ENCODE results near the gene SORCS1.

Gene SORCS1

DNA sequence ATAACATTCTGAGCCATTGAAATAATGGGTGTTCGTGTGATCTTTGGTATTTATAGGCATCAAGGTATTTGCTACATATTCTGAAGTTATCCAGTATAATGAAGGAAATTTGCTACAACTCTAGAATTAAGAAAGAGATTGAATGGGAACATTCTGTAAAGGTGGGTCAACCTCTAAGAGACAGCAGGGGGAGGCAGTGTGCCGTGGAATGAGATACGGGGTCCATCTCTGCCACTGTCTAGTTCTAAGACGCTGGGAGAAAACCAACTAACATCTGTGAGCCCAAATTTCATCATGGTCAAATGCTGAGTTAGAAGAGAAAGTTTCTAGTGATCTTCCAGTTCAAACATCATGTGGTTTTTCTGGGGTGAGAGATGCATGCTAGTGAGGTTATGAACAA is 368.9 kb downstream of the SORCS1 start:
- DNase-seq: no peak

DNA sequence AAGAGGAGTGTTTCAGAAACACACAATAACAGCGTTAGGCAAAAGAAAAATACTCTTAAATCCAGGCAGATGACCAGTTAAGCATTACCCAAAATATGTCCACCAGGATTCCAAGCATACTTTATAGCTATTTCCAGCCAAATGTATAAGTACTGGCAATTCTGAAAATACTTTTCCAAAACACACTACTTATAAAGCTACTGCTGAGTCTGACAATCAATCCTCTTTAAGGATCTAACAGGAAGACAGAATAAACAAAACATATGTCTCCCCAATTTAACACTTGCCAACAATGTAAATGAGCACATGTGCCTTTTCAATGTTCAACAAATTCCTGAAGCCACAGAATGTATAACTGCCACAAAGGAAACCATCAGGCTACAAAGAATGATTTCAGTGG is 370.9 kb downstream of the SORCS1 start:
- no peak for DNase-seq

GRCh38 chr10:106789623-106790022 is 374.9 kb downstream of the SORCS1 start:
- DNase-seq: no peak

GRCh38 chr10:106788982-106789381 is 375.5 kb downstream of the SORCS1 start:
- no peak for DNase-seq

GRCh38 chr10:106785528-106785927 is 379.0 kb downstream of the SORCS1 start:
- no peak for DNase-seq

DNA sequence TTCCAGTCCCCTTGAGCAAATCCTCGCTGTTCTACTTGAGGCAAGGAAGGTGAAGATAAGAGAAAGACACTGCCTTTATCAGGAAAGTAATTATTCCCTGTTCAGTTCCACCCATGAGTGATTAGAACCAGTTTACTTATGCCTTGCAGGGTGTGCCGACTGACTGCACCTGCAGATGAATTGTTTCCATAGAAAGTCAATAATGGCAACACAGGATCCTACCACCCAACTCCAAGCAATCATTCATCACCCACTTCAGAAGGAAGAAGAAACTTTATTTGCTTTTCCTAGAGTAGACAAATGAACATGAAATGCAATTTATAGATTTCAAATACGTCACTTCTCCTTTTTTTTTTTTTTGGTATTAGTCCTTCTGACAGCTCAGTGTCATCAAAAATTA is 383.9 kb downstream of the SORCS1 start:
- no peak for DNase-seq

- no peak for DNase-seq
Measured at GRCh38 chr10:106777841-106778240, 386.7 kb downstream of the SORCS1 start.

- DNase-seq: no peak
Measured at GRCh38 chr10:106775127-106775526, 389.4 kb downstream of the SORCS1 start.

DNA sequence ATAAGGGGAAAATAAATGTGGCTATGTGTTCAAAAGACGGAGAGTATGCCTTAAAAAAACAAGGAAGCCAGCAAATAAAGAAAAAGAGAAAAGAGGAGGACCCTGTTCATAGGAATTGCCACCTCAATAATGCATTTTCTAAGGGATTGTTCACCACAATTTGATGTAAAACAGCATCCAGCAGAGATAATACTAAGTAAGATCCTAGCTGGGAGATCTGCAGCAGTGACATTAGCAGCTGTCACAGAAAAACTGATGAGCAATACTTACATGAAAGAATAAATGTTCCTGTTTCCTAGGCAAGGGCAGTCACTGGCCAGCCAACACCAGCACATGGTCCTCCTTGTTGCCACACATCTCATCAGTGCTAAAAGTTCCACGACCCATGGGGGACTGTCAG is 391.5 kb downstream of the SORCS1 start:
- no peak for DNase-seq

GRCh38 chr10:106771154-106771553 is 393.4 kb downstream of the SORCS1 start:
- no peak for DNase-seq

GRCh38 chr10:106768204-106768603 is 396.3 kb downstream of the SORCS1 start:
- no peak for DNase-seq

DNA sequence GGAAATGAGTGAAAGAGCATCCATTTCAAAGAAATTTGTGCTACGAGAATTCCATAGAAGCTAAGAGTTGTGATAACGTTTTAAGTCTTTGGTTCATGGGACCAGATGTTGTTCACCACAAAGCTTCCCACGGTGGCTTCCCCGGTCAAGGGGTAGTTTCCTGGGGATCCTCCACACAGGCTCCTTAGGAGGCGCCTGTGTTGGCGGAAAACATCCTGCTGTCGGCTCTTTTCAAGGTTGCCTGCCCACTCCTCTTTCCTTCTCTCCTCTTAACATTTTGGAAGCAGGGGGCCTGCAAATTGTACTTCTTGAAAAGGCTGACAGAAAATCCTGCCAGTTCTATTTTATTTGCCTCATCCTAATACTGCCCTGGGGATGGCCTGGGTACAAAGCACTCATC is 398.6 kb downstream of the SORCS1 start:
- no peak for DNase-seq

- DNase-seq: no peak
Measured at GRCh38 chr10:106765241-106765754, 399.2 kb downstream of the SORCS1 start.

GRCh38 chr10:106764360-106764759 is 400.1 kb downstream of the SORCS1 start:
- no peak for DNase-seq

DNA sequence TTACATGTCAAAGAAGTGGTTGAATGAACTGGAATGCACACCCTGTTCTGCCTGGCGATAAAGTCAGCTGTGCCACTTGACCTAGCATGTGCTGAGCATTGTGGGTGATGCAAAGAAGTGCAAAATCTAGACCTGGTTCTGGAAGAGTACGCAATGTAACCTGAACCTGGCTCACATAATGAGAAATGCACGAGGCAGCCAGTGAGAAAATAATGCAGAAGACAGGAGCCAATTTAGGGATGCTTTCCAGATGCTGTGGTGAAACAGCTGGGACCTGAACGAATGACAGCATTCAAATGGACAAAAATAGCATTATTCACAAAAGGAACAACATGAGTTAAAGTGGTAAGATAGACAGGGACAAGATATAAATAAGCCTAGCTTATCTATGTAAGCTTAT is 402.6 kb downstream of the SORCS1 start:
- no peak for DNase-seq

DNA sequence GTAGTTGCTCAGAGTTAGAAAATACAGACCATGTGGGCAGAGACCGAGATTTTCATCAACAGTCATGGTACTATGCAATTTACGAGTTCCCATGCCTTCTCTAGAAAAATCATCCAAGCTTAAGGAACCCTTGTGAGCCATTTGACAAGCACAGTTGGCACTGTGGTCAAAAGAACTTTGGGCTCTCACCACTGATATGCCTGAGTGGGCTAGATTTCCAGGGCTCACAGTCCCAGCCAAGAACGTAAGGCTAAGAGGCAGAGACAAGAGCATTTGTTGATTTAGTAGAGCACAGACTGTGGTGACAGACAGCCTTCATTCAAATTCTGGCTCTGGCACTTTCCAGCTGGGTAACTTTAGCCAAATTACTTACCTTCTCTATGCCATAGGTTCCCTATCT is 407.0 kb downstream of the SORCS1 start:
- DNase-seq: no peak

DNA sequence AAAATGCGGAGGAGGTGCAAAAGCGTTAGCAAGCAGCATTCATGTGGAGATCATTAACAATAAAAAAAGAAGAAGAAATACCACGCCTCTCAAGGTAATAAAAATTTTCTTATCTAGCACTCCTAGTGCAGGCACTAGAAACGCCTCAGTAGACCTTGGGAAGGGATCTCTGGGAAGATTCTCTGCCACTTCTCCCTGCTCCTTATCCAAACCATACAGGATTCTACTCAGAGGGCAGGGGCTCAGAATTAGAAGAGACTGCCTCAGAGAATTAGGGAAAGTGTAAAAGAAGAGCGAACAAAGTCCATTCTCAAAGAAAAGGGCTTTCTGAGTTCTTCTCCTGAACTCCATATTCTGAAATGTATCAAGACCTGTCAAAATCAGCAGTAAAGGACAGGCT is 413.4 kb downstream of the SORCS1 start:
- DNase-seq: no peak

GRCh38 chr10:106746868-106747267 is 417.6 kb downstream of the SORCS1 start:
- no peak for DNase-seq

DNA sequence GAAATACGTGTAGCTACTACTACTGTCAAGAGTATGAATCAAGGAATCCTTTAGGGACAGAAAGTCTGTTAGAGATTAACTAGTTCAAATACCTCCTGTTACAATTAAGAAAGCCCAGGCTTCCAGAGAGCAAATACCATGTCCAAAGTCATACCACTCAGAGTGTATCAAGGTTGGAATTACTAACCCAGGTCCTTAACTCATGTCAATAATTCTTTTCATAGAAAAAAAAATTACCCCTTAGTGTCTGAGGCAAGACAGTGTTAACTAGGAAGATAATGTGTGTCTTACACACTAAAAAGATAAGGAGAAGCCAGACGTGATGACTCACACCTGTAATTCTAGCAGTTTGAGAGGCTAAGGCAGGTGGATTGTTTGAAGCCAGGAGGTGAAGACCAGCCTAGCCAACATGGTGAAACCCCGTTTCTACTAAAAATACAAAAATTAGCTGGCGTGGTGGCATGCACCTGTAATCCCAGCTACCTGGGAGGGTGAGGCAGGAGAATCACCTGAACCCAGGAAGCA is 423.4 kb downstream of the SORCS1 start:
- DNase-seq: no peak

GRCh38 chr10:106740071-106740470 is 424.4 kb downstream of the SORCS1 start:
- DNase-seq: no peak

DNA sequence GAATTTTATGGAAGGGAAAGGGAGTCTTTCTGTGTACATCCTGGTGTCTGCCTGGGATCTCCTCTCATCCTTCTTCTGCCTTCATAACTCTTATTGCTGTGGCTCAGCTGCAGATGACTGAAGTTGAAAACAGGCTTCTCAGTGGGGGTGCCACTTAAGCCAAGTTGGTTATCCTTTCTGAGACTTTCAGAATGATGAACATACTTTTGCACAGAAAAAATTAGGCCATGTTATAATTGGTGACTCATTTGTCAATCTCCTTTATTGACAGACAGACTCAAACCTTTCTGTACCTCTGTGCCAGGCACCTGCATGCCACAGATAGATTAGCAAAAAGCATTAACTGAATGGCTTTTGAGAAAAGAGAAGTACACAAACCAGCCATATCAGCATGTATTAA is 430.3 kb downstream of the SORCS1 start:
- DNase-seq: no peak

GRCh38 chr10:106728232-106728631 is 436.3 kb downstream of the SORCS1 start:
- no peak for DNase-seq

GRCh38 chr10:106727170-106727569 is 437.3 kb downstream of the SORCS1 start:
- DNase-seq: no peak

DNA sequence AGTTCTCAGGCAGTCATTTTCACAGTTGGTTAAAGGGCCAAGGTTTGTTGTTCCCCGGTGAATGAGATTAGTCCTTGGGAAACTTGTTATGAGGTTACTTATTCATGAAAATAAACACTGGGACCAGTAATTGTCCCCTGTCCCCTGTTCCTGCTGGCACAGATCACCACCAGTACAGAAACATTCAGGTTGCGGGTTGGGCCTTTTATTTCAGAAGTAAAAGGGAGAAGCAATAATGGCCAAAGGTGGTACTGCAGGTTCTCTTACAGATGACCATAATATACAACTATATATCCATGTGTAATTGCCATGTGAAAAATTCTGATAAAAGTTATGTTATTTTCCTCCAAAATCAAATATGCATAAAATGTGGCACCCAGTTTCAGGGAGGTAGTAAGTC is 442.0 kb downstream of the SORCS1 start:
- DNase-seq: no peak

GRCh38 chr10:106720683-106721082 is 443.8 kb downstream of the SORCS1 start:
- DNase-seq: no peak

DNA sequence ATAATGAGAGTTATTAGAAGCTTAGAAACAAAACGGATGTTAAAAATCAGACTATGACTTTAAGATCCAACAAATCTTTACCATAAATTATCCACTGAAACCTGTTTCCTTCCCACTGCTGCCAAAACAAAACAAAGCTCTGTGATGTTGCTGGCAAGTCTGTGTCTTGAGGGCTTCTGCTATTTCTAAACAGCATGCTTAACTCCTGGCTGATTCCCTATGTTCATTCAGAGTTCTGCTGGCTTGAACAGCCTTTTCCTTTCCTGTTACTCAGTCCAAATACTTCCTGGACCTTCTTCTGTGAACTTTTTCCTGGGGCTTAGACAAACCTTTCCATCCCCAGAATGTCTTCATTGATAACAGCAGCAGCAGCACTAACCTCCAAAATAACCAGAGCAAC is 448.1 kb downstream of the SORCS1 start:
- DNase-seq: no peak
